A673 (cell line): Measurements from ENCODE around the gene REXO4. TPM values are rescaled to one million over a fixed set of nuclear protein-coding genes. Genes with fewer than 3 reads are reported as not detected.

Experiments used
- BruUV-seq: library from RNA; stranded (reverse); fragments of 400-500 nt; replicated peaks from 2 replicates; lab custom pipeline; 2021; lab: Mats Ljungman, UMichigan
- CTCF ChIA-PET: fragments of 300-600 bp; sonication (Branson Sonifier 250); formaldehyde crosslinking; loops from one replicate; lab custom pipeline; 2022; ENCODE audit warnings: antibody characterized with exemption; lab: Charles Lee
- POLR2A ChIA-PET: fragments of 300-600 bp; sonication (Branson Sonifier 250); formaldehyde crosslinking; loops from one replicate; lab custom pipeline; 2022; ENCODE audit warnings: antibody characterized with exemption; ENCODE audit not compliant: low non-redundant PET; lab: Charles Lee
- DNase-seq: peaks from one replicate; pipeline ENCODE4 v3.0.0-alpha.2; 2015; ENCODE audit warnings: low spot score
- H3K27ac ChIP-seq: fragments of 200-600 bp; sonication (generic); 2 replicates; pipeline ENCODE4 v1.5.1; 2016; ENCODE audit warnings: mixed run types, low read depth, mild to moderate bottlenecking, mixed read lengths, antibody characterized with exemption, low read length; ENCODE audit not compliant: poor library complexity, severe bottlenecking
- H3K27me3 ChIP-seq: fragments of 200-600 bp; sonication (generic); replicated peaks from 2 replicates; pipeline ENCODE4 v1.6.1; 2017; ENCODE audit warnings: mixed run types, low read depth, mild to moderate bottlenecking, mixed read lengths, antibody characterized with exemption, low read length; ENCODE audit not compliant: insufficient read depth, poor library complexity
- H3K36me3 ChIP-seq: fragments of 200-600 bp; sonication (generic); 2 replicates; pipeline ENCODE4 v1.6.1; 2016; ENCODE audit warnings: mixed run types, mild to moderate bottlenecking, mixed read lengths, antibody characterized with exemption, low read length; ENCODE audit not compliant: insufficient read depth, poor library complexity, severe bottlenecking
- H3K4me1 ChIP-seq: fragments of 200-600 bp; sonication (generic); 2 replicates; pipeline ENCODE4 v1.6.1; 2017; ENCODE audit warnings: mixed run types, mild to moderate bottlenecking, mixed read lengths, antibody characterized with exemption, low read length; ENCODE audit not compliant: insufficient read depth, poor library complexity, severe bottlenecking
- H3K4me3 ChIP-seq: fragments of 200-600 bp; sonication (generic); 2 replicates; pipeline ENCODE4 v1.5.1; 2016; ENCODE audit warnings: low read depth, mixed run types, mild to moderate bottlenecking, mixed read lengths, low read length; ENCODE audit not compliant: poor library complexity, severe bottlenecking
- H3K9me3 ChIP-seq: fragments of 200-600 bp; sonication (generic); 2 replicates; pipeline ENCODE4 v1.6.1; 2016; ENCODE audit warnings: mixed run types, low read depth, mild to moderate bottlenecking, mixed read lengths, antibody characterized with exemption, low read length; ENCODE audit not compliant: poor library complexity, severe bottlenecking
- CTCF ChIP-seq: fragments of 300-800, 200-600 bp; sonication (generic); conservative IDR thresholded peaks from 2 replicates; pipeline ENCODE4 v1.5.1; 2017; ENCODE audit warnings: low read depth, mild to moderate bottlenecking, antibody characterized with exemption, low read length, moderate library complexity, mixed read lengths
- EZH2 ChIP-seq: fragments of 200-600 bp; sonication (generic); IDR thresholded peaks from 2 replicates; pipeline ENCODE4 v1.6.1; 2017; ENCODE audit warnings: borderline replicate concordance, low read depth, mild to moderate bottlenecking, mixed read lengths, antibody characterized with exemption, low read length; ENCODE audit not compliant: poor library complexity, severe bottlenecking
- intact Hi-C: fragments of 100-400 bp; cut with micrococcal nuclease; formaldehyde crosslinking; loops from one replicate; pipeline ENCODE4 v1.10.0; 2022; ENCODE audit not compliant: unreplicated experiment
- total RNA-seq: library from RNA; stranded (reverse); gene quantifications from 2 replicates; pipeline ENCODE4 v1.2.3, GENCODE V29; 2021

The REXO4 gene
- total RNA-seq, 1 experiment from 2014 or later = 35.9 TPM

DNA sequence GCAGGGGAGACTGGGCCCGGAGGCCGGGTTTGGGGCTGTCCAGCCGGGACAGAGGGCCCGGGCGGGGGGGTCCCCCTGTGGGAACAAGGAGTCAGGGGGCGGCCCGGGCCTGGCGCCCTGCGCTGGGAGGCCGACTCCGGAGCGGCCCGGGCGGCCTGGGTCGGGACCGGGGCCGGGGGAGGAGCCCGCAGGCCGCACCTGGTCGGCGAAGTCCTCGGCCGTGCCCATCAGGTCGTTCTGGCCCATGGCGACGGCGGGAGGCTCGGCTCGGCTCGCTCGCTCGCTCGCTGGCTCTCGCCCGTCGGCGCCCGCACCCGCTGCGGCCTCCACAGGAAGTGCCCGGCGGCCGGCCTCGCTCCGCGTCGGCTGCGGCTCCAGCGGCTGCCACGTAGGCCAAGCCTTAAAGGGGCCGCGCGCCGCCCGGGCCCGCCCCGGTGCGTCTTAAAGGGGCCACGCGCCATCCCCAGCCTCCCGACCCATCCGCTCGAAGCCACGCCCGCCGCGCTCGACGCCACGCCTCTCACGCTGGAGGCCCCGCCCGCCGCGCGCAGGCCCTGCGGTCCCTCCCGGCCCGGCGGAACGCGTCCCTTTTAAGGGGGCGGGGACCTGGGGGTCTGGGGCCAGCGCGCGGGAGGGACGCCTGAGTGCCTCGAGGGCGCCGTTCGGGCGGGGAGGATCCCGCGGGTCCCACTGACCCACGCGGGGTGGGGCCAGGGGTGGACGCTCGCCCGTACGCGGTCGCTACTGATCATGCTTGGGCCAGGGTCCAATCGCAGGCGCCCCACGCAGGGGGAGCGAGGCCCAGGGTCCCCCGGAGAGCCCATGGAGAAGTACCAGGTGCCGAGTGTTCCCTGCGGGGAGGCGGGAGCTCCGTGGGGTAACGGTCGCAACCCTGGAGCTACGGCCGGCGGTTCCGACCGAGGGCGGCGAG, 41.8 kb downstream of the REXO4 start, which contains the start of the genes STKLD1 and SURF4:
STKLD1 (plus strand) TSS at position 643 of the 931 bp plus-strand sequence; CDS start at position 751, 108 bp downstream.
SURF4 (minus strand) TSS at position 337 of the 931 bp plus-strand sequence; CDS start at position 246, 91 bp downstream.
- Histone ChIP-seq H3K4me1 (peaks cover 21% of the 10 kb centered on the region), H3K36me3 (peaks cover 26% of the 10 kb centered on the region), H3K27me3 (no peaks in the 10 kb centered on the region), H3K9me3 (no peaks in the 10 kb centered on the region), H3K4me3 (peak within 1 kb of the TSS; percentile 97), H3K27ac (peak within 1 kb of the TSS; percentile 98)
- ChIA-PET POLR2A (interaction anchor here (0.7 kb wide), 1 partner anchor 28 kb away, joined by 3 read pairs; the partner anchor contains the start of genes MED22 and RPL7A), CTCF (no interaction called here)
- DNase-seq = peak; percentile 97
- TF ChIP-seq CTCF = no peak
- intact Hi-C loops = no loop called here
- BruUV-seq = no TSS peak

DNA sequence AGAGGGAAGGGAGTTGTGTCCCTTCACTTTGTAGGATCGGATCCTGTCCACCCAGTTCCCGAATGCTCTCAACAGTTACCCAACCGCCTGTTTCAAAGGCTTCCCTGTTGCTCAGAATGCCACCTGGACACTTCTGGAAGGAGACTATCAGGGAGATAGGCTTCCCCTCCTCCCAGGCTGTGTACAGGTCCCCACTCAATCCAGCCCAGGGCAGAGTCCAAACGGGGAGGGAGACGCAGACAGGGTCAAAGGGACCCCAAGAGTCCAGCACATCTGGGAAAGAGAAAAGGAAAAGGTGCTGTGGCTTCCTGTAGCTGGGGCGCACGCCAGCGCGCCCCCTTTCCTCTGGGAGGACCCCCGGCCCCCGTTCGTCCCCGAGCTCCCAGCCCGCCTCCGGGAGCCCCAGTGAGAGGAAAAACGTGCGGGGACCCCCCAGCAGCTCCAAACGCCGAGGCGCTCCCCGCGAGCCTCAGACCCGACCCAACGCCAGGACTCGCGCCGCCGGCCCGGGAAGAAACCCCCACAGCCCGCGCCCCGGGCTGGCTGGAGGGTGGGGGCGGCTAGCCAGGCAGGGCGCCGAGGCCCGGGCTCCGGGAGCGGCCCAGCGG, 42.6 kb downstream of the REXO4 start:
- Histone ChIP-seq H3K36me3 (peaks cover 31% of the 10 kb centered on the region), H3K27me3 (no peaks in the 10 kb centered on the region), H3K4me1 (peaks cover 21% of the 10 kb centered on the region), H3K9me3 (no peaks in the 10 kb centered on the region), H3K4me3 (peak overlapping the region; percentile 97), H3K27ac (peak overlapping the region; percentile 98)
- BruUV-seq = no TSS peak
- intact Hi-C loops = no loop called here
- ChIA-PET CTCF (no interaction called here), POLR2A (interaction anchor here (0.7 kb wide), 1 partner anchor 27 kb away, joined by 3 read pairs; the partner anchor contains the start of genes MED22 and RPL7A)
- DNase-seq = peak; percentile 54
- TF ChIP-seq EZH2 (no peak), CTCF (peak; percentile 44)

DNA sequence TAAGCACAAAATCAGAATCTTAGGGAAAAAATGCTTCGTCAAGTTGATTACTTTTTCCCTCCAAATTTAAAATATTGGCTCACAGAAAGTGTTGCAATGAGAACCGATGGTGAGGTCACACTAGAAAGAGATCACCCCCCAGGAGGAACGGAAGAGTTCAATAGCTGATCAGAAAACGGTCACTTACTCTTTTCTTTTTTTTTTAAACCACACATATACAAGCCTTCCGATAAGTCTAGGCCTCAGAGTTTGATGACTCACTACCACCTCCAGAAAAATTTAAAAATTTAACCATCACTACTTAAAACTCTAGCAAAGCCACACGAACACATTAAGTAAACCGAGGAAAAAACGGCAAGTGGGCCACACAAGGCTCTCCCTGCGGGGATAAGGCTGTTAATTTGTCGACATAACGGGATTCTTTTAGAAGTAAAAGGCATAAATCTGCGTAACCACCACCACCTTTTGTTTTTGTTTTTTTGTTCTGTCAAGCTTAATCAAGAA, 43.1 kb downstream of the REXO4 start:
- H3K4me3 ChIP-seq = peak overlapping the region; percentile 97
- POLR2A ChIA-PET = no interaction called here
- TSS peak; percentile 71 for BruUV-seq
- peaks cover 21% of the 10 kb centered on the region for H3K4me1 ChIP-seq
- no peak for DNase-seq
- intact Hi-C loops = no loop called here
- H3K27ac ChIP-seq = peak overlapping the region; percentile 98
- CTCF ChIA-PET = no interaction called here
- no peaks in the 10 kb centered on the region for H3K27me3 ChIP-seq
- H3K36me3 ChIP-seq = peaks cover 36% of the 10 kb centered on the region
- H3K9me3 ChIP-seq = no peaks in the 10 kb centered on the region
- no peak for TF ChIP-seq EZH2
- TF ChIP-seq CTCF = no peak
